ENCODE results near the gene SFSWAP. TPM values are rescaled to one million over a fixed set of nuclear protein-coding genes. Genes with fewer than 3 reads are reported as not detected.

SFSWAP gene
- total RNA-seq, 2 donors from 2014 or later: 58.5 to 61.5 TPM

GRCh38 chr12:131683266-131684014 lies 27.4 kb upstream of the SFSWAP start:
- peaks cover 24% of the 10 kb centered on the region for H3K27me3 Mint-ChIP-seq (ENCODE audit: low read depth)
- no peak for ATAC-seq (replicated peaks in 1 of 2)
- no peak overlapping the region for H3K27ac Mint-ChIP-seq
- no peak overlapping the region for H3K4me3 Mint-ChIP-seq
- peaks cover 4 to 6% of the 10 kb centered on the region in 2 donors for H3K36me3 Mint-ChIP-seq (ENCODE audit: insufficient read depth in 2 of 2)
- H3K4me1 Mint-ChIP-seq (ENCODE audit: low read depth): peaks cover 21% of the 10 kb centered on the region
- DNase-seq: no peak
- peaks cover 11% of the 10 kb centered on the region in 2 donors for H3K9me3 Mint-ChIP-seq

- no peak for DNase-seq
- H3K36me3 Mint-ChIP-seq (ENCODE audit: insufficient read depth in 2 of 2): peaks cover 4 to 6% of the 10 kb centered on the region in 2 donors
- ATAC-seq (replicated peaks in 1 of 2): no peak
- peaks cover 11 to 16% of the 10 kb centered on the region in 2 donors for H3K9me3 Mint-ChIP-seq
- H3K27ac Mint-ChIP-seq: no peak overlapping the region
- no peak overlapping the region for H3K4me3 Mint-ChIP-seq
- peaks cover 32% of the 10 kb centered on the region for H3K27me3 Mint-ChIP-seq (ENCODE audit: low read depth)
- peaks cover 21% of the 10 kb centered on the region for H3K4me1 Mint-ChIP-seq (ENCODE audit: low read depth)
Measured at GRCh38 chr12:131684015-131684725, 26.7 kb upstream of the SFSWAP start.

GRCh38 chr12:131687346-131688125 lies 23.4 kb upstream of the SFSWAP start:
- no peak overlapping the region for H3K27ac Mint-ChIP-seq
- peaks cover 4 to 6% of the 10 kb centered on the region in 2 donors for H3K36me3 Mint-ChIP-seq (ENCODE audit: insufficient read depth in 2 of 2)
- no peak for DNase-seq
- no peak for ATAC-seq (replicated peaks in 1 of 2)
- H3K4me3 Mint-ChIP-seq: no peak overlapping the region
- H3K4me1 Mint-ChIP-seq (ENCODE audit: low read depth): peaks cover 7% of the 10 kb centered on the region
- H3K9me3 Mint-ChIP-seq: peaks cover 11 to 16% of the 10 kb centered on the region in 2 donors
- H3K27me3 Mint-ChIP-seq (ENCODE audit: low read depth): peaks cover 19% of the 10 kb centered on the region

- Mint-ChIP-seq H3K4me1 (ENCODE audit: low read depth) (no peaks in the 10 kb centered on the region), H3K9me3 (peaks cover 5 to 10% of the 10 kb centered on the region in 2 donors), H3K4me3 (no peak overlapping the region), H3K27me3 (ENCODE audit: low read depth) (peaks cover 14% of the 10 kb centered on the region), H3K27ac (no peak overlapping the region), H3K36me3 (ENCODE audit: insufficient read depth in 2 of 2) (no peaks in the 10 kb centered on the region)
- no peak for ATAC-seq (replicated peaks in 1 of 2)
- DNase-seq: no peak
Measured at GRCh38 chr12:131688131-131688844, 22.6 kb upstream of the SFSWAP start.

- no peak overlapping the region for H3K4me3 Mint-ChIP-seq
- H3K4me1 Mint-ChIP-seq (ENCODE audit: low read depth): no peaks in the 10 kb centered on the region
- no peak overlapping the region for H3K27ac Mint-ChIP-seq
- peaks cover 13% of the 10 kb centered on the region for H3K27me3 Mint-ChIP-seq (ENCODE audit: low read depth)
- ATAC-seq (replicated peaks in 1 of 2) (no peak), DNase-seq (no peak)
- peaks cover 5 to 10% of the 10 kb centered on the region in 2 donors for H3K9me3 Mint-ChIP-seq
- no peaks in the 10 kb centered on the region for H3K36me3 Mint-ChIP-seq (ENCODE audit: insufficient read depth in 2 of 2)
Measured at GRCh38 chr12:131688845-131689154, 22.1 kb upstream of the SFSWAP start.

GRCh38 chr12:131690320-131690719 lies 20.6 kb upstream of the SFSWAP start:
- Mint-ChIP-seq H3K4me1 (ENCODE audit: low read depth) (no peaks in the 10 kb centered on the region), H3K27ac (no peak overlapping the region), H3K4me3 (no peak overlapping the region), H3K9me3 (peaks cover 5 to 10% of the 10 kb centered on the region in 2 donors), H3K27me3 (ENCODE audit: low read depth) (peaks cover 13% of the 10 kb centered on the region), H3K36me3 (ENCODE audit: insufficient read depth in 2 of 2) (no peaks in the 10 kb centered on the region)
- DNase-seq (no peak), ATAC-seq (replicated peaks in 1 of 2) (no peak)

GRCh38 chr12:131692431-131692830 lies 18.5 kb upstream of the SFSWAP start:
- H3K36me3 Mint-ChIP-seq (ENCODE audit: insufficient read depth in 2 of 2): no peaks in the 10 kb centered on the region
- no peak overlapping the region for H3K4me3 Mint-ChIP-seq
- ATAC-seq (replicated peaks in 1 of 2) (no peak), DNase-seq (no peak)
- H3K27ac Mint-ChIP-seq: no peak overlapping the region
- peaks cover 13% of the 10 kb centered on the region for H3K27me3 Mint-ChIP-seq (ENCODE audit: low read depth)
- peaks cover 5 to 10% of the 10 kb centered on the region in 2 donors for H3K9me3 Mint-ChIP-seq
- no peaks in the 10 kb centered on the region for H3K4me1 Mint-ChIP-seq (ENCODE audit: low read depth)

GRCh38 chr12:131693149-131693548 lies 17.7 kb upstream of the SFSWAP start:
- Mint-ChIP-seq H3K27ac (no peak overlapping the region), H3K4me1 (ENCODE audit: low read depth) (no peaks in the 10 kb centered on the region), H3K36me3 (ENCODE audit: insufficient read depth in 2 of 2) (no peaks in the 10 kb centered on the region), H3K4me3 (no peak overlapping the region), H3K9me3 (peaks cover 3 to 8% of the 10 kb centered on the region in 2 donors), H3K27me3 (ENCODE audit: low read depth) (peaks cover 11% of the 10 kb centered on the region)
- ATAC-seq (replicated peaks in 1 of 2): no peak
- DNase-seq: no peak

- H3K4me3 Mint-ChIP-seq: no peak overlapping the region
- H3K36me3 Mint-ChIP-seq (ENCODE audit: insufficient read depth in 2 of 2): no peaks in the 10 kb centered on the region
- H3K27me3 Mint-ChIP-seq (ENCODE audit: low read depth): peaks cover 3% of the 10 kb centered on the region
- no peak for DNase-seq
- H3K4me1 Mint-ChIP-seq (ENCODE audit: low read depth): no peaks in the 10 kb centered on the region
- H3K27ac Mint-ChIP-seq: no peak overlapping the region
- no peaks in the 10 kb centered on the region for H3K9me3 Mint-ChIP-seq
- ATAC-seq (replicated peaks in 1 of 2): no peak
Measured at GRCh38 chr12:131694116-131694838, 16.6 kb upstream of the SFSWAP start.

GRCh38 chr12:131695968-131696367 lies 14.9 kb upstream of the SFSWAP start:
- ATAC-seq (replicated peaks in 1 of 2) (no peak), DNase-seq (no peak)
- Mint-ChIP-seq H3K4me3 (no peak overlapping the region), H3K4me1 (ENCODE audit: low read depth) (no peaks in the 10 kb centered on the region), H3K36me3 (ENCODE audit: insufficient read depth in 2 of 2) (no peaks in the 10 kb centered on the region), H3K27me3 (ENCODE audit: low read depth) (peaks cover 12% of the 10 kb centered on the region), H3K27ac (no peak overlapping the region), H3K9me3 (no peaks in the 10 kb centered on the region)

- no peak overlapping the region for H3K27ac Mint-ChIP-seq
- H3K36me3 Mint-ChIP-seq (ENCODE audit: insufficient read depth in 2 of 2): no peaks in the 10 kb centered on the region
- H3K4me3 Mint-ChIP-seq: no peak overlapping the region
- no peak for DNase-seq
- no peak for ATAC-seq (replicated peaks in 1 of 2)
- H3K9me3 Mint-ChIP-seq: peaks cover 0 to 1% of the 10 kb centered on the region in 2 donors
- peaks cover 12% of the 10 kb centered on the region for H3K27me3 Mint-ChIP-seq (ENCODE audit: low read depth)
- no peaks in the 10 kb centered on the region for H3K4me1 Mint-ChIP-seq (ENCODE audit: low read depth)
Measured at GRCh38 chr12:131698286-131698685, 12.6 kb upstream of the SFSWAP start.

- H3K9me3 Mint-ChIP-seq: peaks cover 0 to 4% of the 10 kb centered on the region in 2 donors
- H3K36me3 Mint-ChIP-seq (ENCODE audit: insufficient read depth in 2 of 2): peaks cover 2% of the 10 kb centered on the region in 2 donors
- H3K27me3 Mint-ChIP-seq (ENCODE audit: low read depth): peaks cover 12% of the 10 kb centered on the region
- no peak overlapping the region for H3K27ac Mint-ChIP-seq
- DNase-seq (no peak), ATAC-seq (replicated peaks in 1 of 2) (no peak)
- H3K4me3 Mint-ChIP-seq: no peak overlapping the region
- H3K4me1 Mint-ChIP-seq (ENCODE audit: low read depth): no peaks in the 10 kb centered on the region
Measured at GRCh38 chr12:131699434-131699833, 11.5 kb upstream of the SFSWAP start.

All from activated T-cell treated with anti-CD3 and anti-CD28 coated beads, Interleukin-2, amount 50 U/mL, for 72 hours (primary cell).